Neural cell (in vitro differentiated cells): Measurements from ENCODE around the gene TMEM201.

Experiments
- EP300 ChIP-seq: fragments of 450-650 bp; conservative IDR thresholded peaks from 2 replicates; pipeline ENCODE4 v1.6.1; 2014; ENCODE audit warnings: antibody characterized with exemption, mild to moderate bottlenecking, moderate library complexity; ENCODE audit not compliant: poor library complexity, severe bottlenecking
- EZH2 ChIP-seq: fragments of 200-600, 300-800 bp; shearing (Covaris generic), sonication (generic); IDR thresholded peaks from 2 replicates; pipeline ENCODE4 v1.6.1; 2014; ENCODE audit warnings: antibody characterized with exemption, low read length, borderline replicate concordance, mild to moderate bottlenecking; ENCODE audit not compliant: insufficient read depth, poor library complexity, severe bottlenecking
- MXI1 ChIP-seq: fragments of 450-650 bp; conservative IDR thresholded peaks from 2 replicates; pipeline ENCODE4 v1.6.1; 2014; ENCODE audit warnings: antibody characterized with exemption, mild to moderate bottlenecking; ENCODE audit not compliant: poor library complexity, severe bottlenecking
- POLR2AphosphoS5 ChIP-seq: IDR thresholded peaks from 2 replicates; pipeline ENCODE4 v1.6.1; 2012
- RAD21 ChIP-seq: fragments of 450-650 bp; conservative IDR thresholded peaks from 2 replicates; pipeline ENCODE4 v1.6.1; 2014; ENCODE audit warnings: antibody characterized with exemption, mild to moderate bottlenecking, moderate library complexity
- REST ChIP-seq: IDR thresholded peaks from 2 replicates; pipeline ENCODE4 v1.6.1; 2012; ENCODE audit warnings: borderline replicate concordance
- SMC3 ChIP-seq: fragments of 450-650 bp; conservative IDR thresholded peaks from 2 replicates; pipeline ENCODE4 v1.6.1; 2014; ENCODE audit warnings: antibody characterized with exemption, mild to moderate bottlenecking, moderate library complexity; ENCODE audit not compliant: poor library complexity
- TAF1 ChIP-seq: IDR thresholded peaks from 2 replicates; pipeline ENCODE4 v1.6.1; 2012; ENCODE audit warnings: low read depth
- TF ChIP-seq, protein P1 (sequence below): fragments of 450-650 bp; IDR thresholded peaks from 2 replicates; pipeline ENCODE4 v1.5.1; 2014; ENCODE audit warnings: antibody characterized with exemption, mild to moderate bottlenecking, moderate library complexity; ENCODE audit not compliant: poor library complexity, severe bottlenecking

- TF ChIP-seq EZH2 = no peak
- no peak for TF ChIP-seq EP300
- TF ChIP-seq, protein P1, sequence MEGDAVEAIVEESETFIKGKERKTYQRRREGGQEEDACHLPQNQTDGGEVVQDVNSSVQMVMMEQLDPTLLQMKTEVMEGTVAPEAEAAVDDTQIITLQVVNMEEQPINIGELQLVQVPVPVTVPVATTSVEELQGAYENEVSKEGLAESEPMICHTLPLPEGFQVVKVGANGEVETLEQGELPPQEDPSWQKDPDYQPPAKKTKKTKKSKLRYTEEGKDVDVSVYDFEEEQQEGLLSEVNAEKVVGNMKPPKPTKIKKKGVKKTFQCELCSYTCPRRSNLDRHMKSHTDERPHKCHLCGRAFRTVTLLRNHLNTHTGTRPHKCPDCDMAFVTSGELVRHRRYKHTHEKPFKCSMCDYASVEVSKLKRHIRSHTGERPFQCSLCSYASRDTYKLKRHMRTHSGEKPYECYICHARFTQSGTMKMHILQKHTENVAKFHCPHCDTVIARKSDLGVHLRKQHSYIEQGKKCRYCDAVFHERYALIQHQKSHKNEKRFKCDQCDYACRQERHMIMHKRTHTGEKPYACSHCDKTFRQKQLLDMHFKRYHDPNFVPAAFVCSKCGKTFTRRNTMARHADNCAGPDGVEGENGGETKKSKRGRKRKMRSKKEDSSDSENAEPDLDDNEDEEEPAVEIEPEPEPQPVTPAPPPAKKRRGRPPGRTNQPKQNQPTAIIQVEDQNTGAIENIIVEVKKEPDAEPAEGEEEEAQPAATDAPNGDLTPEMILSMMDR = no peak
- no peak for TF ChIP-seq REST
- no peak for TF ChIP-seq MXI1
- no peak for TF ChIP-seq RAD21
- TF ChIP-seq POLR2AphosphoS5 = no peak
- no peak for TF ChIP-seq TAF1
- no peak for TF ChIP-seq SMC3
Measured at GRCh38 chr1:9542430-9542829, 46.3 kb upstream of the TMEM201 start.
